ENCODE data around the gene SNRPN. TPM values are rescaled to one million over a fixed set of nuclear protein-coding genes. Genes with fewer than 3 reads are reported as not detected.

The SNRPN gene
- total RNA-seq, 1 experiment from 2014 or later, result 14.3 TPM

DNA sequence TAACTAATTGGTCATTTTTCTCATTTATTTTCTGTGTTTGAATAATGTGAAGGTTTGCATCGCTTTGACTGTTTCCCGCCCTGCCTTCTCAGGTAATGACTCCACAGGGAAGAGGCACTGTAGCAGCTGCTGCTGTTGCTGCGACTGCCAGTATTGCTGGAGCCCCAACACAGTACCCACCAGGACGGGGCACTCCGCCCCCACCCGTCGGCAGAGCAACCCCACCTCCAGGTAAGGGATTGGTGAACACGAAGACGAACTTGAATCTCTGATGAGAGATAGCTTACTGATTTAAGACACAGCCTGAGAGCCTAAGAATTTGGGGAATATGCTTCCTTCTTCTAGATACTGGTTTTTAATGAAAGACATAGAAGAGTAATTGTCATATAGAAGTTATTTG lies 22.9 kb downstream of the SNRPN start:
- Histone ChIP-seq H3K27ac (no peak overlapping the region), H3K36me3 (ENCODE audit: low read depth) (no peaks in the 10 kb centered on the region), H3F3A (ENCODE audit: insufficient read depth, low read depth) (no peaks in the 10 kb centered on the region), H3K4me3 (no peak overlapping the region), H3K79me2 (ENCODE audit: low read depth) (no peaks in the 10 kb centered on the region), H4K20me1 (ENCODE audit: insufficient read depth) (no peaks in the 10 kb centered on the region), H3K9me3 (ENCODE audit: insufficient read depth, low read depth) (no peaks in the 10 kb centered on the region), H3K4me1 (replicated peaks; ENCODE audit: insufficient read depth) (no peaks in the 10 kb centered on the region), H3K4me2 (no peak overlapping the region), H3K27me3 (ENCODE audit: insufficient read depth, low read depth) (no peaks in the 10 kb centered on the region), H2AFZ (no peak overlapping the region), H3K9me2 (ENCODE audit: insufficient read depth) (no peaks in the 10 kb centered on the region)
- TF ChIP-seq, protein P1, sequence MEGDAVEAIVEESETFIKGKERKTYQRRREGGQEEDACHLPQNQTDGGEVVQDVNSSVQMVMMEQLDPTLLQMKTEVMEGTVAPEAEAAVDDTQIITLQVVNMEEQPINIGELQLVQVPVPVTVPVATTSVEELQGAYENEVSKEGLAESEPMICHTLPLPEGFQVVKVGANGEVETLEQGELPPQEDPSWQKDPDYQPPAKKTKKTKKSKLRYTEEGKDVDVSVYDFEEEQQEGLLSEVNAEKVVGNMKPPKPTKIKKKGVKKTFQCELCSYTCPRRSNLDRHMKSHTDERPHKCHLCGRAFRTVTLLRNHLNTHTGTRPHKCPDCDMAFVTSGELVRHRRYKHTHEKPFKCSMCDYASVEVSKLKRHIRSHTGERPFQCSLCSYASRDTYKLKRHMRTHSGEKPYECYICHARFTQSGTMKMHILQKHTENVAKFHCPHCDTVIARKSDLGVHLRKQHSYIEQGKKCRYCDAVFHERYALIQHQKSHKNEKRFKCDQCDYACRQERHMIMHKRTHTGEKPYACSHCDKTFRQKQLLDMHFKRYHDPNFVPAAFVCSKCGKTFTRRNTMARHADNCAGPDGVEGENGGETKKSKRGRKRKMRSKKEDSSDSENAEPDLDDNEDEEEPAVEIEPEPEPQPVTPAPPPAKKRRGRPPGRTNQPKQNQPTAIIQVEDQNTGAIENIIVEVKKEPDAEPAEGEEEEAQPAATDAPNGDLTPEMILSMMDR (conservative IDR thresholded peaks at IDR 0.05), result no peak
- no peak for TF ChIP-seq EZH2 (IDR thresholded peaks at IDR 0.05; ENCODE audit: low read depth)
- intact Hi-C loops (cut with micrococcal nuclease; ENCODE audit: unreplicated experiment), result no loop called here
- BruUV-seq (replicated peaks), result no TSS peak
- ChIA-PET CTCF (no interaction called here), POLR2A (ENCODE audit: unreplicated experiment) (no interaction called here)
- no peak for DNase-seq

DNA sequence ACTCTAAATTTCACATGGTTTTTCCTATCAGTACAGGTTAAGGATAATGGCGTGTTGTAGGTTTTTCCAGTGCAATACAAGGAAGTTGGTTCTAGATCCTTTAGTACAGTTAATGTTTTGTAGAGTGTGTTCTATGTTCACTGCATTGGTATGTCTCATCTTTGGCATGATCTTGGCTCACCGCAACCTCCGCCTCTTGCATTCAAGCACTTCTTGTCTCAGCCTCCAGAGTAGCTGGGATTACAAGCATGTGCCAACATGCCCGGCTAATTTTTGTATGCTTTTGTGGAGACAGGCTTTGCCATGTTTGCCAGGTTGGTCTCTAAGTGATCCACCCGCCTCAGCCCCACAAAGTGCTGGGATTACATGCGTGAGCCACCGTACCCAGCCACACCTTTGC lies 30.4 kb downstream of the SNRPN start:
- H3K27ac ChIP-seq, result no peak overlapping the region
- H3F3A ChIP-seq (ENCODE audit: insufficient read depth, low read depth), result no peaks in the 10 kb centered on the region
- H4K20me1 ChIP-seq (ENCODE audit: insufficient read depth), result no peaks in the 10 kb centered on the region
- H3K27me3 ChIP-seq (ENCODE audit: insufficient read depth, low read depth), result no peaks in the 10 kb centered on the region
- no peaks in the 10 kb centered on the region for H3K9me3 ChIP-seq (ENCODE audit: insufficient read depth, low read depth)
- no peaks in the 10 kb centered on the region for H3K79me2 ChIP-seq (ENCODE audit: low read depth)
- ChIA-PET CTCF (no interaction called here), POLR2A (ENCODE audit: unreplicated experiment) (no interaction called here)
- H3K4me2 ChIP-seq, result no peak overlapping the region
- H3K4me3 ChIP-seq, result no peak overlapping the region
- no peak for DNase-seq
- no peaks in the 10 kb centered on the region for H3K9me2 ChIP-seq (ENCODE audit: insufficient read depth)
- H3K36me3 ChIP-seq (ENCODE audit: low read depth), result no peaks in the 10 kb centered on the region
- TF ChIP-seq, protein P1 (conservative IDR thresholded peaks at IDR 0.05), result no peak
- TF ChIP-seq EZH2 (IDR thresholded peaks at IDR 0.05; ENCODE audit: low read depth), result no peak
- no peaks in the 10 kb centered on the region for H3K4me1 ChIP-seq (replicated peaks; ENCODE audit: insufficient read depth)
- no peak overlapping the region for H2AFZ ChIP-seq
- BruUV-seq (replicated peaks), result no TSS peak
- intact Hi-C loops (cut with micrococcal nuclease; ENCODE audit: unreplicated experiment), result no loop called here

DNA sequence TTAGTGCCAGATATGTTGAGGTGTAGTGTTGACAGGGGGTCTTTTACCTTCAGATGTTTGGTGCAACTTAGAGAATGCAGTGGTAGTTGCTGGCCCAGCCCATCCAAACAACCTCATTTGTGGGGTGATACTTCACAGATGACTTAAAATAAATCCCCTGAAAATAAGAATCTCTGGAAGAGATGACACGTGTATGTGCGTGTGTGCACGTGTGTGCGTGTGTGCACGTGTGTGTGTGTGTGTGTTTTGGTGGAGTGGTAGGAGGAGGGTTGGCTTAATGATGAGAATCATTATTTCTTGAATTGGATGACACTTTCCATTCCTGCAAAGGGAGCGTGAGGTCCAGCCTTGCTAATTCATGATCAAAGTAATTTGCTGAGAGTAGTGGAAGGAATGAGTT lies 31.9 kb downstream of the SNRPN start:
- no peaks in the 10 kb centered on the region for H3F3A ChIP-seq (ENCODE audit: insufficient read depth, low read depth)
- no peaks in the 10 kb centered on the region for H4K20me1 ChIP-seq (ENCODE audit: insufficient read depth)
- TF ChIP-seq EZH2 (IDR thresholded peaks at IDR 0.05; ENCODE audit: low read depth), result no peak
- TF ChIP-seq, protein P1 (conservative IDR thresholded peaks at IDR 0.05), result no peak
- H3K4me2 ChIP-seq, result no peak overlapping the region
- POLR2A ChIA-PET (ENCODE audit: unreplicated experiment), result no interaction called here
- BruUV-seq (replicated peaks), result no TSS peak
- H3K4me1 ChIP-seq (replicated peaks; ENCODE audit: insufficient read depth), result no peaks in the 10 kb centered on the region
- H3K79me2 ChIP-seq (ENCODE audit: low read depth), result no peaks in the 10 kb centered on the region
- no peaks in the 10 kb centered on the region for H3K27me3 ChIP-seq (ENCODE audit: insufficient read depth, low read depth)
- H3K9me2 ChIP-seq (ENCODE audit: insufficient read depth), result no peaks in the 10 kb centered on the region
- H3K4me3 ChIP-seq, result no peak overlapping the region
- no peaks in the 10 kb centered on the region for H3K36me3 ChIP-seq (ENCODE audit: low read depth)
- no peak for DNase-seq
- intact Hi-C loops (cut with micrococcal nuclease; ENCODE audit: unreplicated experiment), result no loop called here
- no peak overlapping the region for H3K27ac ChIP-seq
- no peaks in the 10 kb centered on the region for H3K9me3 ChIP-seq (ENCODE audit: insufficient read depth, low read depth)
- H2AFZ ChIP-seq, result no peak overlapping the region
- CTCF ChIA-PET, result no interaction called here

Measured in PC-9 (cell line).